LNCAP (cell line): ENCODE data around the gene DRAM2.

Source experiments
- CTCF ChIP-seq: fragments of 450-650 bp; IDR thresholded peaks from 2 replicates; pipeline ENCODE4 v1.5.1; 2017; ENCODE audit warnings: mild to moderate bottlenecking

Gene DRAM2

GRCh38 chr1:111126354-111126753 is 13.5 kb downstream of the DRAM2 start:
- no peak for TF ChIP-seq CTCF

GRCh38 chr1:111116496-111116895 is 23.4 kb downstream of the DRAM2 start:
- TF ChIP-seq CTCF: no peak

GRCh38 chr1:111110197-111110899 is 29.5 kb downstream of the DRAM2 start:
- TF ChIP-seq CTCF: no peak

- TF ChIP-seq CTCF: no peak
Observed at GRCh38 chr1:111104981-111105380, 34.9 kb downstream of the DRAM2 start.

GRCh38 chr1:111101854-111102642 is 37.8 kb downstream of the DRAM2 start:
- TF ChIP-seq CTCF: no peak

- TF ChIP-seq CTCF: no peak
Observed at GRCh38 chr1:111099289-111099688, 40.6 kb downstream of the DRAM2 start.

- no peak for TF ChIP-seq CTCF
Observed at GRCh38 chr1:111097356-111098099, 42.4 kb downstream of the DRAM2 start.
